GM21447 (cell line): ENCODE data around the gene SCGB1A1.
"Not testable (repeated sequence)": the region's sequence is repeated elsewhere in the genome, so short reads cannot be mapped to it uniquely, and the experiment has no call there.

Experiments
- ATAC-seq: cut with Tn5 transposase; IDR thresholded peaks from one replicate; pipeline ENCODE4 v1.9.1; 2021; ENCODE audit not compliant: unreplicated experiment

Gene SCGB1A1

DNA sequence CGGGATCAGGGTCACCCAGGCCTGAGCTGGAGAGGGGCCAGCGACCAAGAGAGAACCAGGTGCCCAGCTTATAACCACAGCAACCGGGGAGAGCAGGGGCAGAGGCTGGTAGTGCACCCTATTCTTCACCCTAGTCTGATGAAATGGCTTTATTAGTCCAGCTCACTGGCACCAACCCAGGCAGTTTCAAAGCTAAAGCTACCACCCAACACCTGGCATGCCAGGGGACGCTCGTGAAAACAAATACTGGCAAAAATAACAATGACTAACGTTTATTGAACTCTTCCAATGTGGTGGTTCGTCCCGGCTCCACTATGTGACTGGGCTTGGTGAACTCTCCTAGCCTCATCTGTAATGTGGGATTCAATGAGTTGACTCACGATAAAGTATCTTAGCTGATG, 30.6 kb downstream of the SCGB1A1 start:
- ATAC-seq: no peak

GRCh38 chr11:62449912-62450311, 31.1 kb downstream of the SCGB1A1 start:
- not testable (repeated sequence) for ATAC-seq

DNA sequence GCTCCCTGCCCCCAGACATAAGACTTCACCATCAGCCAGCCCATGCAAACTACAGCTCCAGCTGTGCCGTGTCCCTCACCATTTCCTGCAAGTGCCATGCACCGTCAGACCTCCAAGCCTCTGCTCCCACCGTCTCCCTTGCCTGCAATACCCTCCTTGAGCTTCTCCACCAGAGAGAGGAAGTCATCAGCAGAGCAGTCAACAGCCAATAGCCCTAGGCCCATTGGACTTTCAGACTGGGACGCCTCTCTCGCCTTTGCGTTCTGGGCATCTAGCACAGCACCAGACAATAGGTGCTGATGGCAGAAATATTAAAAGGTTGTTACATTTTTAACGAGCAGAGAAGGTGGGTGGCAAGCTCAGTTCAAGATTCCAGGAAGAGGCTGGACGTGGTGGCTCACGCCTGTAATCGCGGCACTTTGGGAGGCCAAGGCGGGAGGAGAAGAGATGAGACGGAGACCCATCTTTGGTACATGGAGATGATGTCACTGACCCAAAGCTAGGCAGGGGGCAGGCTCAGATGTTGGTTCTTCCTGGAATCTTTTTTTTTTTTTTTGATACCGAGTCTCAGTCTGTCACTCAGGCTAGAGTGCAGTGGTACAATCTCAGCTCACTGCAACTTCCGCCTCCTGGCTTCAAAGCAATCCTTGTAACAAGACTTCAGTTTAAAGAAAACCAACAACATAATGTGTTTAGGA, 31.9 kb downstream of the SCGB1A1 start:
- no peak for ATAC-seq

DNA sequence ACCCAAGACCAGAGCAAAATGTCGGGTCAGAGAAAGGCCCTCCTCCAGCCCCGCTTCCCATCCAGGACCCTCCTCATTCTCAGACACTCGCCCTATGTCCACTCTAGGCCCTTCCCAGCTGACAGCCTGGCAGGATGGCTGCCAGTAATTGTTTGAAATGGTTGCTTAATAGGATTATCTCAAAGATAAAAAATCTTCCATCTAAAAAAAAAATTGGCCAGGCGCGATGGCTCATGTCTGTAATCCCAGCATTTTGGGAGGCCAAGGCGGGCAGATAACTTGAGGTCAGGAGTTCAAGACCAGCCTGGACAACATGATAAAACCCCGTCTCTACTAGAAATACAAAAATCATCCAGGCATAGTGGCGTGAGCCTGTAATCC, 32.4 kb downstream of the SCGB1A1 start:
- no peak for ATAC-seq

DNA sequence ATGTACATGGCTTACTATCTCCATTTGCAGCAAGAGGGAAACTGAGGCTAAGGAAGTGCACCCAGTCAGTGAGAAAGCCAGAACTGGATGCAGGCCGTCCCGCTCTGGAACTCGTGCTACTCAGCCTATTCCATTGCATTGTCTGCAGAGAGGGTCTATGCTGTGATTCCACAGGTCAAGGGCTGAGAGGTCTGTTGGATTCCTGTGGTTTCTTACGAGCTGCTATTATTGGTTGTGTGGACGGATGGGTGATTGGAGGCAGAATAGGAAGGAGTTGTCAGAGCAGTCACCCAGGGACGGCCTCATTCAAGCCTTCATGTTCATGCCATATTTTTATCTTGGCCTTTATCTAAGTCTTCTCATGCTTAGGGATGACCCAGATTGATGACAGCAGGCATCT, 33.4 kb downstream of the SCGB1A1 start:
- no peak for ATAC-seq

DNA sequence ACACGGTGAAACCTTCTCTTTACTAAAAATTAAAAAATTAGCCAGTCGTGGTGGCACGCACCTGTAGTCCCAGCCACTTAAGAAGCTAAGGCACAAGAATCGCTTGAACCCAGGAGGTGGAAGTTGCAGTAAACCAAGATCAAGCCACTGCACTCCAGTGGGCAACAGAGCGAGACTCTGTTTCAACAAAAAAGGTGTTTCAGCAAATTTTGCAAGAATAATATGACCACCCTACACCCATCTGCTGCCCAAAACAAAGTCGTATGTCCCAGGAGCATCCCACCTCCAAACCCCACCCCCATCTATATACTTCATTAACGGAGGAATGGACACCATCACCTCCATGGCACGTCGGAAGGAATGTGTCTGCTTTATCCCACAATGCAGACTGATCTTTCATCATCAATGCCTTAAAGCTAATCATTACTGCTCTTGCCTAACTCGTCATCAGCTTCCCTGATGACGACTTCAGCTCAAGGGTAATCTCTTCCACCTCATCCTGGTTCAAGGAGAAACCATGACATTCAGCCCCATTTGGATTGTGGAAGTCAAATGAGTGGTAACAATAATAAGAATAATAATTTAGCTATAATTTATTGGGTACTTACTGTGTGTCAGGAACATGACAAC, 34.1 kb downstream of the SCGB1A1 start:
- no peak for ATAC-seq

DNA sequence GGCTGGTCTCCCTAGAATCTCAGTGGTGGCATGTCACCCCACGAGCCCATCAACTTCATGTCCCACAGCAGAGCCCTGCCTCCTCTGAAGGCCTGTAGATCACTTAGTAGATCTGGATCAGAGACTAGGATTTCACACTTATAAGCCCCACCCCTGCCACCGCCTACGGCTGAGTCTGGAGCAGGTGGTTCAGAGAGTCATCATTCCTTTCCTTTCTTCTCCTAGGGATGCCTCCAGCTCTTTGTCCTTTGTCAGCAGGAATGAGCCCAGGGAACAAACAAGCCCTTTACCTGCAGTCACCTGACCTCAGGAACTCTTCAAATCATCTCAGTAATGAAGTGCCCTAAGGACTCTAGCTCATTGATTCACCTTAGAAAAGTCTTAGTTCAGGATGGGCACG, 37.8 kb downstream of the SCGB1A1 start:
- ATAC-seq: no peak

- no peak for ATAC-seq
Measured at GRCh38 chr11:62457478-62457877, 38.6 kb downstream of the SCGB1A1 start.

GRCh38 chr11:62458212-62459002, 39.6 kb downstream of the SCGB1A1 start:
- ATAC-seq: no peak

DNA sequence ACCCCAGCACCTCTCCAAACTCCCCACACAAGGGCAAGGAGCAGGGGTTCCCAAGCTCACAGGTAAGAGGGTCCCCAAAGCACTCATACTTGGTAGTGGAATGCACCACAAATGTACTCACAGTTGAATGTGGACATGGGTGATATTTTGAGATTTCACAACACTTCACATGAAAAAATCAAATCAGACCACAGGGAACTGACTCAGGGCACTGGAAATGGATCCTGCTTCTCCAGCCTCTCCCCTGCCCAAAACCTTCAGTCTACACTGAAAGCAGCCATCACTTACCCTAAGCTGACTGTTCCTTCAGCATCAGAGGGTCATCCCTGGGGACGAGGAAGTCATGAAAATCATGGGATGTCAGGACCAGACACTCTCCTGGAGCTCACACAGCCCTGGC, 40.2 kb downstream of the SCGB1A1 start:
- ATAC-seq: no peak

DNA sequence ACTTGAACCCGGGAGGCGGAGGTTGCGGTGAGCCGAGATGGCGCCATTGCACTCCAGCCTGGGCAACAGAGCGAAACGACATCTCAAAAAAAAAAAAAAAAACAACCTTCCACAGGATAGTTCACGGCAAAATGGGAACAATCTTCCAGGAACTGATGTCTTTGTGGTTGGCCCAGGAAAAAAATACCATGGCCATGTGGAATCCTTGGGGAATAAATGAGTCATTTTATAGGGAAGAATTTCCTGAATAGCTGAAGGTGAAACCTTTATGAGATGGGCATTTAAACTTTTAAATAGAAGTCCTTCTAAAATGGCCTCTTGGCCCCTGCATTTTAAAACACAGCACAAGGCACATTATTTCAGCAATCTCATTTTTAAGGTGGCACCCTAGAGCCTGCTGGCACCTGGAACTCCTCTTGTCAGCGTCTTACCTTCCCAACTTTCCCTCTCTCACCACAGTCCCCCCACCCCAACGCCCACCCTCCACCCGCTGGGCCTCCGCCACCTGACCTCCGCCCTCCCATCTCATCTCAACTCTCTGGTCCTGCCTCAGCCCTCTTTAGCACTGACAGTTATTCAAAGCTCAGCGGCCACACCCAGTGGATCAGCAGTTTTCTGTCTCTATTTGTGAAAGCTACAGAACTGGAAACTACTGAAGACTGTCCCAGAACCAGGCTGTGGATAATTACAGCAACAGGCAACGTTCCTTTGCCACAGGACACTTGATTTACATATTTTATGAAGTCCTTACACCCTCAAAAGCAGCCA, 43.1 kb downstream of the SCGB1A1 start:
- ATAC-seq: no peak

DNA sequence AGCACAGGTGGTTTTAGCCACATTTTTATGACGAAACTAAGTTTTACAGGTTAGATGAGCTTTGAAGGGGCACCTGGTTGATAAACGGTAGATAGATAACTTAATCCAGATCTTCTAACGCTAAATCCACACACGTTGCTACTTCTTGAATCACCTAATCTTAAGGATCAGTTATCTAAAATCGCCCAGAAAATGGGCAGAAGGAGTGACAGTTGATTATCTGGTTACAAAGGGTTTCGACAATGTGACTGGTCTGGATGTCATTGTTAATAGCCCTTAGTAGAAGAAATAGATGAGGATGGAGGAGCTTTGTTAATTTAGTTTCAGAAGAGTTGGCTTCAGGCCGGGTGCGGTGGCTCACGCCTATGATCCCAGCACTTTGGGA, 43.7 kb downstream of the SCGB1A1 start:
- ATAC-seq: no peak

DNA sequence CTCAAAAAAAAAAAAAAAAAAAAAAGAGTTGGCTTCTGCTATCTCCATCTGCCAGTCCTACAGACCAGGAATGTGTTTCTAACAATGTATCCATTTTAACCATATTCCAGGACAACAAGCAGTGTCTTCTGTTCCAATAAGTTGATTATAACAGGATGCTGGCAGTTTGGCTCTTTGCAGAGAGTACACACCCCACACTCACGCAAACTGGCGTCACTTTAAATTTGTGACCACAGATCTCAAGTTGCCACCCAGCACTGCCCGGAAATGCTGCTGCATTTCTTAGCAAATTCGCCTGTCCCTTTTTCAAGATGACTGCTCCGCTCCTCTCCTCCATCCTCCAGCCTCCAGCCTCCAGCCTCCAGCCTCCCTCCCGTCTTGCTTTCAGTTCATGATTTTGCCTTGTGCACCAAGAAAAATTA, 44.3 kb downstream of the SCGB1A1 start:
- no peak for ATAC-seq

GRCh38 chr11:62464655-62465054, 45.8 kb downstream of the SCGB1A1 start:
- ATAC-seq: no peak

DNA sequence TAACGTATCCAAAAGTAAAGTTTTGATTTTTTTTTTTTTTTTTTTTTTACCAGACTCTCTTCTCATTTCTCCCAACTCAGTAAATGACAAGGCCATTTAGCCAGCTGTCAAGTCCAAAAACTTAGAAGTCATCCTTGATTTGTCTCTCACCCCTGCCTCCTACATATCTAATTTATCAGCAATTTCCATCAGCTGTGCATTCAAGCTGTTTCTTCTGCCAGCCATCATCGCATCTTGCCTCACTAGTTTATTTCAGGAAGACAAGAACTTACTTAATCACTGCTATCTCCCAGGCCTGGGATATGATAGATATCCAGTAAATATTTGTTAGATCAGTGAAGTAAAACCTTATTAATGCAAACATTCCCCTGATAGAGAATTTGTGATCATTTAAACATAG, 47.6 kb downstream of the SCGB1A1 start:
- ATAC-seq: no peak

GRCh38 chr11:62468577-62468976, 49.7 kb downstream of the SCGB1A1 start:
- no peak for ATAC-seq

GRCh38 chr11:62471603-62472002, 52.8 kb downstream of the SCGB1A1 start:
- no peak for ATAC-seq

- ATAC-seq: no peak
Measured at GRCh38 chr11:62472063-62472884, 53.4 kb downstream of the SCGB1A1 start.
